HEK293T (cell line): ENCODE measurements around the gene NMUR1.
"Not testable (repeated sequence)": the region's sequence is repeated elsewhere in the genome, so short reads cannot be mapped to it uniquely, and the experiment has no call there.

Experiments
- BHLHE40 ChIP-seq: fragments of 450-650 bp; IDR thresholded peaks from 2 replicates; pipeline ENCODE4 v1.6.1; 2016; ENCODE audit warnings: mild to moderate bottlenecking, moderate library complexity, borderline replicate concordance
- ELF4 ChIP-seq: fragments of 450-650 bp; IDR thresholded peaks from 2 replicates; pipeline ENCODE4 v1.6.1; 2017; ENCODE audit warnings: antibody characterized with exemption
- FOXM1 ChIP-seq: fragments of 450-650 bp; IDR thresholded peaks from 2 replicates; pipeline ENCODE4 v1.6.1; 2017; ENCODE audit warnings: mild to moderate bottlenecking, borderline replicate concordance
- NFRKB ChIP-seq: fragments of 450-650 bp; IDR thresholded peaks from 2 replicates; pipeline ENCODE4 v1.6.1; 2016; ENCODE audit warnings: mild to moderate bottlenecking, moderate library complexity
- SUZ12 ChIP-seq: fragments of 450-650 bp; IDR thresholded peaks from 2 replicates; pipeline ENCODE4 v1.6.1; 2016; ENCODE audit warnings: mild to moderate bottlenecking

DNA sequence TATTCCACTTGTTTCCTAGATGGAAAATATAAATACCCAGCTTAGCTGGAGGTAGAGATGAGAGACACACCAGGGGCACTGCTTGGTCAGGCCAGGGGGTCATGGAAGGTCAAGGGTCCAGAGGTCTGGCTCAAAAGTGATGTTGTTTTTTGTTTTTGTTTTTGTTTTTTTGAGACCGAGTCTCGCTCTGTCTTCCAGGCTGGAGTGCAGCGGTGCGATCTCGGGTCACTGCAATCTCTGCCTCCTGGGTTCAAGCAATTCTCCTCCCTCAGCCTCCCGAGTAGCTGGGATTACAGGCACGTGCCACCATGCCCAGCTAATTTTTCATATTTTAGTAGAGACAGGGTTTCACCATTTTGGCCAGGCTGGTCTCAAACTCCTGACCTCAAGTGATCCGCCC is 26.3 kb upstream of the NMUR1 start:
- not testable (repeated sequence) for TF ChIP-seq SUZ12, BHLHE40, NFRKB, ELF4, FOXM1
